Activated B cell treated with CpG ODN at 0.5 μM for 24 hours (primary cell): ENCODE measurements around the gene EEF1AKMT2. TPM values are rescaled to one million over a fixed set of nuclear protein-coding genes. Genes with fewer than 3 reads are reported as not detected.
"Not testable (repeated sequence)": the region's sequence is repeated elsewhere in the genome, so short reads cannot be mapped to it uniquely, and the experiment has no call there.

Experiments used
- ATAC-seq: fragments of 200-7000 bp; cut with Tn5 transposase; one replicate; pipeline ENCODE4 v1.10.0; 2021; ENCODE audit warnings: low read depth, mild to moderate bottlenecking, moderate library complexity
- CTCF ChIA-PET: fragments of 350-600 bp; sonication (Branson Sonifier 250); formaldehyde crosslinking; loops from one replicate; lab custom pipeline; 2021; ENCODE audit warnings: antibody characterized with exemption; lab: Charles Lee
- POLR2A ChIA-PET: fragments of 350-600 bp; sonication (Branson Sonifier 250); formaldehyde crosslinking; loops from one replicate; lab custom pipeline; 2021; ENCODE audit warnings: antibody characterized with exemption; lab: Charles Lee
- DNase-seq: peaks from one replicate; pipeline ENCODE4 v3.0.0; 2022
- H3K27ac Mint-ChIP-seq: one replicate; pipeline ENCODE4 v1.8.0; 2020; ENCODE audit warnings: mixed read lengths
- H3K27me3 Mint-ChIP-seq: one replicate; pipeline ENCODE4 v1.8.0; 2021; ENCODE audit warnings: mixed read lengths
- H3K36me3 Mint-ChIP-seq: one replicate; pipeline ENCODE4 v1.8.0; 2021; ENCODE audit warnings: low read depth, mixed read lengths
- H3K4me1 Mint-ChIP-seq: one replicate; pipeline ENCODE4 v1.8.0; 2021; ENCODE audit warnings: mixed read lengths
- H3K4me3 Mint-ChIP-seq: one replicate; pipeline ENCODE4 v1.8.0; 2020; ENCODE audit warnings: mild to moderate bottlenecking, mixed read lengths
- H3K9me3 Mint-ChIP-seq: one replicate; pipeline ENCODE4 v1.8.0; 2020; ENCODE audit warnings: mixed read lengths
- intact Hi-C: fragments of 100-400 bp; cut with micrococcal nuclease; formaldehyde crosslinking; loops from one replicate; pipeline ENCODE4 v1.15.1; 2024
- total RNA-seq: library from RNA; stranded (reverse); gene quantifications from 2 replicates; pipeline ENCODE4 v1.2.3, GENCODE V29; 2022
- TF ChIP-seq, protein P1 (sequence below): fragments of 200-600 bp; IDR thresholded peaks from one replicate; pipeline ENCODE4 v1.8.0; 2022; ENCODE audit warnings: antibody characterized with exemption, mild to moderate bottlenecking

The EEF1AKMT2 gene
- total RNA-seq, 1 donor from 2014 or later: 16.5 TPM

GRCh38 chr10:124748953-124749645, 42.6 kb downstream of the EEF1AKMT2 start:
- no peaks in the 10 kb centered on the region for H3K27me3 Mint-ChIP-seq
- DNase-seq (no peak), ATAC-seq (no peak)
- H3K9me3 Mint-ChIP-seq: no peaks in the 10 kb centered on the region
- H3K4me3 Mint-ChIP-seq: no peak overlapping the region
- ChIA-PET POLR2A (interaction anchor here (0.7 to 2.5 kb wide), 6 partner anchors 8 to 219 kb away, joined by 3 to 8 read pairs (median 5); partner anchors contain the start of genes ABRAXAS2 and EEF1AKMT2), CTCF (interaction anchor here (1.4 to 7.8 kb wide), 4 partner anchors 109 to 753 kb away, joined by 3 to 307 read pairs (median 6); no protein-coding TSS in a partner anchor)
- TF ChIP-seq, protein P1, sequence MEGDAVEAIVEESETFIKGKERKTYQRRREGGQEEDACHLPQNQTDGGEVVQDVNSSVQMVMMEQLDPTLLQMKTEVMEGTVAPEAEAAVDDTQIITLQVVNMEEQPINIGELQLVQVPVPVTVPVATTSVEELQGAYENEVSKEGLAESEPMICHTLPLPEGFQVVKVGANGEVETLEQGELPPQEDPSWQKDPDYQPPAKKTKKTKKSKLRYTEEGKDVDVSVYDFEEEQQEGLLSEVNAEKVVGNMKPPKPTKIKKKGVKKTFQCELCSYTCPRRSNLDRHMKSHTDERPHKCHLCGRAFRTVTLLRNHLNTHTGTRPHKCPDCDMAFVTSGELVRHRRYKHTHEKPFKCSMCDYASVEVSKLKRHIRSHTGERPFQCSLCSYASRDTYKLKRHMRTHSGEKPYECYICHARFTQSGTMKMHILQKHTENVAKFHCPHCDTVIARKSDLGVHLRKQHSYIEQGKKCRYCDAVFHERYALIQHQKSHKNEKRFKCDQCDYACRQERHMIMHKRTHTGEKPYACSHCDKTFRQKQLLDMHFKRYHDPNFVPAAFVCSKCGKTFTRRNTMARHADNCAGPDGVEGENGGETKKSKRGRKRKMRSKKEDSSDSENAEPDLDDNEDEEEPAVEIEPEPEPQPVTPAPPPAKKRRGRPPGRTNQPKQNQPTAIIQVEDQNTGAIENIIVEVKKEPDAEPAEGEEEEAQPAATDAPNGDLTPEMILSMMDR: no peak
- intact Hi-C loops: loop anchor here (5.0 kb wide), 2 partner anchors 332 to 517 kb away; partner anchors contain the start of gene OAT
- H3K27ac Mint-ChIP-seq: peak overlapping the region; percentile 76
- peaks cover 20% of the 10 kb centered on the region for H3K4me1 Mint-ChIP-seq
- peaks cover 4% of the 10 kb centered on the region for H3K36me3 Mint-ChIP-seq

- Mint-ChIP-seq H3K4me3 (no peak overlapping the region), H3K36me3 (peaks cover 6% of the 10 kb centered on the region), H3K4me1 (peaks cover 20% of the 10 kb centered on the region), H3K27me3 (no peaks in the 10 kb centered on the region), H3K9me3 (no peaks in the 10 kb centered on the region), H3K27ac (no peak overlapping the region)
- no peak for ATAC-seq
- CTCF ChIA-PET: interaction anchor here (1.4 to 7.8 kb wide), 4 partner anchors 108 to 752 kb away, joined by 3 to 307 read pairs (median 6); no protein-coding TSS in a partner anchor
- DNase-seq: no peak
- intact Hi-C loops: loop anchor here (5.0 kb wide), 2 partner anchors 331 to 516 kb away; partner anchors contain the start of gene OAT
- POLR2A ChIA-PET: interaction anchor here (1.2 to 2.5 kb wide), 4 partner anchors 43 to 218 kb away, joined by 4 to 8 read pairs (median 6); partner anchors contain the start of genes ABRAXAS2 and EEF1AKMT2
- TF ChIP-seq, protein P1: no peak
Observed at GRCh38 chr10:124748166-124748565, 43.5 kb downstream of the EEF1AKMT2 start.

DNA sequence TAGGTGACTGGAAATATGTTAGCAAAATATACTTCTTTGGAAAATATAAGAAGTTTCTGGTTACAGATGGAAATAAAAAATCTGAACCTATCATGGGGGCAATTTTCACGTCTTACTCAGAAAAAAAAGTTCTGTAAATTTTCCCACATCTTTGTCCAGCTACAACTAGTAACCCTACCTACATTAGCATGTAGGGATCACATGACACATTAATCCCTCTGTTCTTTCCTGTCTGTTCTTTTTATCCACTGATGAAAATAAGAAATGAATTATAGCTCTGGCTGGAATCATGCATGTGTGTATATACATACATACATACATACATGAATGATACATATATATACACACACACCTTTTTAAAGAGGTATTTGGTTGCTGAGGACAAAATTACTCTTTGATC, 43.9 kb downstream of the EEF1AKMT2 start:
- no peak for DNase-seq
- Mint-ChIP-seq H3K27ac (no peak overlapping the region), H3K27me3 (no peaks in the 10 kb centered on the region), H3K4me3 (no peak overlapping the region), H3K36me3 (peaks cover 8% of the 10 kb centered on the region), H3K4me1 (peaks cover 21% of the 10 kb centered on the region), H3K9me3 (no peaks in the 10 kb centered on the region)
- TF ChIP-seq, protein P1: no peak
- no peak for ATAC-seq
- ChIA-PET POLR2A (interaction anchor here (1.1 to 2.5 kb wide), 3 partner anchors 201 to 217 kb away, joined by 3 to 7 read pairs (median 6); no protein-coding TSS in a partner anchor), CTCF (interaction anchor here (0.7 to 7.8 kb wide), 6 partner anchors 79 to 752 kb away, joined by 3 to 307 read pairs (median 6); no protein-coding TSS in a partner anchor)
- intact Hi-C loops: loop anchor here (5.0 kb wide), 2 partner anchors 330 to 515 kb away; partner anchors contain the start of gene OAT

DNA sequence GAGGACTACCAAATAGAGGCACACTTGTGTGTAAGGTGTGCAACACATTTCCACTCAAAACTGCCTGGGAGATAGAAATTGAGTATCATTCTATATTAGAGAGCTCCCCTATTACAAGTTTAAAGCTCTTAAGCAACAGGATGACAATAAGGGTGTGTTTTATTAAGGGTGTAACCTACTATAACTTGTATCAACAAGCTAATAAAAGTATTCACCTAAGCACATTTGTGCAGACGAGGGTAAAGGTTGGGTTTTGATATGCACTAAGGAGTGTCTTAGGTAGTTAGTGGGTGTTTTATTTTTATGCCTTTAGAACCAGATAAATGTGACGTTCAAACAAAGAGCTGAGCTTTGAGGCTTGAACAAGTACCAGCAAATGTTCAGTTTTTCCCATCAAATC, 44.7 kb downstream of the EEF1AKMT2 start:
- Mint-ChIP-seq H3K27ac (no peak overlapping the region), H3K9me3 (no peaks in the 10 kb centered on the region), H3K27me3 (no peaks in the 10 kb centered on the region), H3K4me1 (peaks cover 28% of the 10 kb centered on the region), H3K36me3 (peaks cover 9% of the 10 kb centered on the region), H3K4me3 (no peak overlapping the region)
- no peak for ATAC-seq
- no peak for DNase-seq
- TF ChIP-seq, protein P1: no peak
- intact Hi-C loops: loop anchor here (5.0 kb wide), 2 partner anchors 330 to 515 kb away; partner anchors contain the start of gene OAT
- POLR2A ChIA-PET: interaction anchor here (1.1 to 3.2 kb wide), 3 partner anchors 201 to 217 kb away, joined by 3 to 51 read pairs (median 6); no protein-coding TSS in a partner anchor
- CTCF ChIA-PET: interaction anchor here (0.7 to 7.8 kb wide), 8 partner anchors 18 to 752 kb away, joined by 3 to 307 read pairs (median 12); no protein-coding TSS in a partner anchor

DNA sequence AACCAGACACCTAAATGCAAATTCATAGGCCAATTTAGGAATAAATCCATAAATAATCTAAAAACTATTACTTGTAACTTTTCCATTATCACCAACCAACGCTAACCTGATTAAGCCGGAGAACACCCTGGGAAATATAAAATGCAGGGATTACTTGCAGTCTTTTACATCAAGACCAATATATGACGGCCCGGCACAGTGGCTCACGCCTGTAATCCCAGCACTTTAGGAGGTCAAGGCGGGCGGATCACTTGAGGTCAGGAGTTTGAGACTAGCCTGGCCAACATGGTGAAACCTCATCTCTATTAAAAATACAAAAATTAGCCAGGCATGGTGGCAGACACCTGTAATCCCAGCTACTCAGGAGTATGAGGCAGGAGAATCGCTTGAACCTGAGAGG, 45.2 kb downstream of the EEF1AKMT2 start:
- ChIA-PET CTCF (interaction anchor here (0.8 to 7.8 kb wide), 13 partner anchors 10 to 751 kb away, joined by 3 to 307 read pairs (median 9); no protein-coding TSS in a partner anchor), POLR2A (interaction anchor here (1.1 to 3.2 kb wide), 8 partner anchors 8 to 216 kb away, joined by 3 to 51 read pairs (median 6); no protein-coding TSS in a partner anchor)
- not testable (repeated sequence) for H3K27me3 Mint-ChIP-seq, H3K4me3 Mint-ChIP-seq, H3K27ac Mint-ChIP-seq, DNase-seq, H3K9me3 Mint-ChIP-seq, ATAC-seq
- Mint-ChIP-seq H3K4me1 (peaks cover 33% of the 10 kb centered on the region), H3K36me3 (peaks cover 11% of the 10 kb centered on the region)
- intact Hi-C loops: loop anchor here (5.0 kb wide), 2 partner anchors 329 to 514 kb away; partner anchors contain the start of gene OAT
